Activated CD4-positive, alpha-beta T cell treated with anti-CD3 and anti-CD28 coated beads for 36 hours (primary cell): ENCODE results near the gene B9D2. TPM values are rescaled to one million over a fixed set of nuclear protein-coding genes. Genes with fewer than 3 reads are reported as not detected.
A peak's percentile ranks its signal among the peaks of the same experiment; 100 is the strongest.

Experiments
- ATAC-seq: fragments of 200-7000 bp; cut with Tn5 transposase; one replicate; pipeline ENCODE4 v1.10.0; 2021; ENCODE audit warnings: mild to moderate bottlenecking, moderate library complexity
- CTCF ChIA-PET: fragments of 350-600 bp; sonication (Branson Sonifier 250); formaldehyde crosslinking; loops from one replicate; lab custom pipeline; 2021; ENCODE audit warnings: antibody characterized with exemption; lab: Charles Lee
- POLR2A ChIA-PET: fragments of 350-600 bp; sonication (Branson Sonifier 250); formaldehyde crosslinking; loops from one replicate; lab custom pipeline; 2021; ENCODE audit warnings: antibody characterized with exemption, inconsistent platforms; lab: Charles Lee
- DNase-seq: peaks from one replicate; pipeline ENCODE4 v3.0.0-alpha.2; 2020
- H3K27ac Mint-ChIP-seq: one replicate; pipeline ENCODE4 v1.8.0; 2021; ENCODE audit warnings: mixed read lengths
- H3K27me3 Mint-ChIP-seq: one replicate; pipeline ENCODE4 v1.8.0; 2021; ENCODE audit warnings: mixed read lengths
- H3K36me3 Mint-ChIP-seq: one replicate; pipeline ENCODE4 v1.8.0; 2021; ENCODE audit warnings: low read depth, mixed read lengths
- H3K4me1 Mint-ChIP-seq: one replicate; pipeline ENCODE4 v1.8.0; 2021; ENCODE audit warnings: mixed read lengths
- H3K4me3 Mint-ChIP-seq: one replicate; pipeline ENCODE4 v1.8.0; 2021; ENCODE audit warnings: mild to moderate bottlenecking, moderate library complexity, mixed read lengths
- H3K9me3 Mint-ChIP-seq: one replicate; pipeline ENCODE4 v1.8.0; 2021; ENCODE audit warnings: low read depth, mixed read lengths
- intact Hi-C, 2 experiments: fragments of 100-400 bp; cut with DNase I in 1 of 2; cut with micrococcal nuclease in 1 of 2; formaldehyde crosslinking; loops; one replicate each; pipeline versions ENCODE4 v1.14.2 to v1.15.1; 2022 to 2024; cut with DNase I, micrococcal nuclease
- total RNA-seq, 2 experiments: library from RNA; stranded (reverse); gene quantifications; one replicate each; pipeline ENCODE4 v1.2.3, GENCODE V29; 2021

B9D2 gene
- total RNA-seq, 2 experiments from 2014 or later: 4.0 to 5.2 TPM

GRCh38 chr19:41344162-41344561 lies 19.8 kb downstream of the B9D2 start:
- H3K4me1 Mint-ChIP-seq: peaks cover 34% of the 10 kb centered on the region
- H3K36me3 Mint-ChIP-seq: peaks cover 58% of the 10 kb centered on the region
- no peaks in the 10 kb centered on the region for H3K9me3 Mint-ChIP-seq

DNA sequence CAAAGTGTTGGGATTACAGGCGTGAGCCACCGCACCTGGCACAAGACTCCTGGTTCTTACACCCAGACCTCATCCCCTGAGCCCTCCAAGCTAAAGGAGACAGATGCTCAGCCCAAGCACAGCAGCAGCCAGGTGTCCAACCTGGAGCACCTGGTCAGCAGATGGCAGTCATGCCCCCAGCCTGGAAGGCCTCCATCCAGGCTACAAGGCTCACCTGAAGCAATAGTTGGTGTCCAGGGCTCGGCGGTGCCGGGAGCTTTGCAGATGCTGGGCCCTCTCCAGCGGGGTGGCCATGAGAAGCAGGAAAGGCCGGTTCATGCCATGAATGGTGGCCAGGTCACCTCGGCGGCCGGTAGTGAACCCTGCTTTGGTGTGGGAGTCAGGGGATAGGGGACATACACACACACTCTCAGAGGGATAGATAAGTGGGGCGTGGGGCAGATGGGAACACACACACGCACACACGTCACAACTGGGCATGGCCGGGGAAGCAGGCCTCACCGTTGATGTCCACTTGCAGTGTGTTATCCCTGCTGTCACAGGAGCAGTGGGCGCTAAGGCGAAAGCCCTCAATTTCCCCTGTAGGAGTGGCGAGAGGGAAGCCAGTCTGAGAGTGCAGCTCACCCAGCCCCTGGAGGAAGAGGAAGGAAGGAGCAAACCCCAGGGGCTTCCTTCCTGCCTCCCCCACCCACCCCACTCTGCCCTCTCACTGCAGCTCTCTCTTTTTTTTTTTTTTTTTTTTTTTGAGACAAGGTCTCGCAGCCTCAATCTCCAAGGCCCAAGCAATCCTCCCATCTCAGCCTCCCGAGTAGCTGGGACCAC lies 22.1 kb downstream of the B9D2 start:
- Mint-ChIP-seq H3K4me3 (no peak overlapping the region), H3K36me3 (peaks cover 56% of the 10 kb centered on the region), H3K27ac (no peak overlapping the region)

More at GRCh38 chr19:41344162-41344561, 19.8 kb downstream of the B9D2 start:
- DNase-seq (no peak), ATAC-seq (no peak)
- ChIA-PET CTCF (no interaction called here), POLR2A (no interaction called here)
- Mint-ChIP-seq H3K27me3 (no peaks in the 10 kb centered on the region), H3K4me3 (no peak overlapping the region), H3K27ac (peak overlapping the region; percentile 65)
- intact Hi-C loops: no loop called here

DNA sequence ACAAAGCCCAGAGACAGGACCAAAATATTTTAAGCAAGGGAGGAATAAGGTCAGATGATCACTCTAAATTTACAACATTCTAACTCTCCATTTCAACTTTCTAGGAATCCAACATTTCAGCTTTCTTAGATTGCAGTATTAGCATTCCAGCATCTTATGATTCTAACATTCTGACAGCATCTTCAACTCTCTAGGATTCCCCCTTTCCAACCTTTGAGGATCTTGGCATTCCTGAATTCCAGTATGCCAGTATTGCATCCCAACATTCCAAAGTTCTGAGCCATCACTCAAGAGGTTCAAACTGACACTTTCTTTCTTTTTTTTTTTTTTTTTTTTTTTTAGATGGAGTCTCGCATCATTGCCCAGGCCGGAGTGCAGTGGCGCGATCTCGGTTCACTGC lies 24.0 kb downstream of the B9D2 start:
- ChIA-PET POLR2A (no interaction called here), CTCF (no interaction called here)
- intact Hi-C loops: no loop called here
- Mint-ChIP-seq H3K4me1 (peaks cover 30% of the 10 kb centered on the region), H3K36me3 (peaks cover 61% of the 10 kb centered on the region), H3K4me3 (no peak overlapping the region), H3K9me3 (no peaks in the 10 kb centered on the region), H3K27me3 (no peaks in the 10 kb centered on the region), H3K27ac (no peak overlapping the region)
- ATAC-seq (no peak), DNase-seq (no peak)

More for the DNA sequence above, 22.1 kb downstream of the B9D2 start:
- no peak for ATAC-seq
- H3K27me3 Mint-ChIP-seq: no peaks in the 10 kb centered on the region
- no peak for DNase-seq
- CTCF ChIA-PET: no interaction called here
- no peaks in the 10 kb centered on the region for H3K9me3 Mint-ChIP-seq
- peaks cover 30% of the 10 kb centered on the region for H3K4me1 Mint-ChIP-seq
- POLR2A ChIA-PET: interaction anchor here (0.6 to 0.7 kb wide), 3 partner anchors 9 to 60 kb away, joined by 3 to 6 read pairs (median 3); no protein-coding TSS in a partner anchor
- intact Hi-C loops: no loop called here

DNA sequence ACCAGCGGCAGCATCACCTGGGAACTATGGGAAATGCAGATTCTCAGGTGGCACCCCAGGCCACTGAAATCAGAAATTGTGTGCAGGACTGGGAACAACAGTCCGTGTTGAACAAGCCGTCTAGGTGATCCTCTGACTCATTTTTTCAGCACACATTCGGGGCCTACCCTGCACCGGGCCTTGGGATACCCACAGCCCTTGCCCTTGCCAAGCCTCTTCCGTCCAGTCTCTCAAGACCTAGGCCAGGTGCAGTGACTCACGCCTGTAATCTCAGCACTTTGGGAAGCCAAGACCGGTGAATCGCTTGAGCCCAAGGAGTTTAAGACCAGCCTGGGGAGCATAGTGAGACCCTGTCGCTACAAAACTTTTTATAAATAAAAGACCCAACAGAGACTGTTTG lies 28.5 kb downstream of the B9D2 start:
- no peak for ATAC-seq
- Mint-ChIP-seq H3K27me3 (no peaks in the 10 kb centered on the region), H3K4me3 (no peak overlapping the region), H3K4me1 (peaks cover 20% of the 10 kb centered on the region), H3K36me3 (peaks cover 57% of the 10 kb centered on the region), H3K27ac (no peak overlapping the region), H3K9me3 (no peaks in the 10 kb centered on the region)
- intact Hi-C loops: no loop called here
- DNase-seq: no peak
- POLR2A ChIA-PET: no interaction called here
- CTCF ChIA-PET: interaction anchor here (0.8 kb wide), 1 partner anchor 13 kb away, joined by 5 read pairs; no protein-coding TSS in a partner anchor

- no peaks in the 10 kb centered on the region for H3K9me3 Mint-ChIP-seq
- DNase-seq (no peak), ATAC-seq (peak; percentile 36)
- H3K4me1 Mint-ChIP-seq: peaks cover 22% of the 10 kb centered on the region
- H3K36me3 Mint-ChIP-seq: peaks cover 54% of the 10 kb centered on the region
- no peak overlapping the region for H3K4me3 Mint-ChIP-seq
- no peaks in the 10 kb centered on the region for H3K27me3 Mint-ChIP-seq
- intact Hi-C loops: no loop called here
- CTCF ChIA-PET: interaction anchor here (0.6 kb wide), 1 partner anchor 268 kb away, joined by 3 read pairs; no protein-coding TSS in a partner anchor
- POLR2A ChIA-PET: interaction anchor here (0.6 kb wide), 1 partner anchor 17 kb away, joined by 6 read pairs; no protein-coding TSS in a partner anchor
- H3K27ac Mint-ChIP-seq: peak overlapping the region; percentile 70
These were observed 29.2 kb downstream of the B9D2 start for GRCh38 chr19:41334793-41335192.

DNA sequence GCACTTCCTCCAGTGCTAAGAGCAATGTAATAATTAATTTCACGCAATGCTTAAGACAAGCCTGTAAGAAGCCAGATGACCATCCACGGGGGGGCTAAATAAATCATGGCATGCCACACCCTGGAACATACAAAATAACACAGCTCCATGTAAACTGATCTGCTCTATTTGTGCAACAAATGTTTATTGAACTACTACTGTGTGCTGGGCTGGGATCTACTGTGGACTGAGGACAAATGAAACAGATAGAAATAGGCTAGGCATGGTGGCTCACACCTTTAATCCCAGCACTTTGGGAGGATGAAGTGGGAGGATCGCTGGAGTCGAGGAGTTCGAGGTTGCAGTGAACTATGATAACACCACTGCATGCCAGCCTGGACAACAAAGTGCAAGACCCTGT lies 31.5 kb downstream of the B9D2 start:
- Mint-ChIP-seq H3K27me3 (no peaks in the 10 kb centered on the region), H3K27ac (no peak overlapping the region), H3K36me3 (peaks cover 59% of the 10 kb centered on the region), H3K4me3 (no peak overlapping the region), H3K4me1 (peaks cover 35% of the 10 kb centered on the region), H3K9me3 (no peaks in the 10 kb centered on the region)
- POLR2A ChIA-PET: interaction anchor here (0.8 kb wide), 1 partner anchor 9 kb away, joined by 6 read pairs; no protein-coding TSS in a partner anchor
- intact Hi-C loops: no loop called here
- CTCF ChIA-PET: no interaction called here
- ATAC-seq: no peak
- no peak for DNase-seq

DNA sequence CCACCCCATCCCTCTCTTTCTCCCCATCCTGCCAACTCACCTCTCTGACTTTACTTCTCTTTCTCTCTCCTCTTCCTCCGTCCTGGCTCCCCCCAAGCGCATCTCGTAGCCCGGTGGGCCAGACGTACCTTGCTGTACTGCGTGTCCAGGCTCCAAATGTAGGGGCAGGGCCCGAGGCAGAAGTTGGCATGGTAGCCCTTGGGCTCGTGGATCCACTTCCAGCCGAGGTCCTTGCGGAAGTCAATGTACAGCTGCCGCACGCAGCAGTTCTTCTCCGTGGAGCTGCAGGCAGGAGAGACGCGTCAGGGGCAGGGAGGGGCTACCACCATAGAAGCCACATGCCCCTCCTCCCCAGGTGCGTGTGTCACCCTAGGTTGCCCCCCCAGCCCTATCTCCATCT lies 31.9 kb downstream of the B9D2 start:
- Mint-ChIP-seq H3K4me1 (peaks cover 36% of the 10 kb centered on the region), H3K27ac (no peak overlapping the region), H3K4me3 (no peak overlapping the region), H3K9me3 (no peaks in the 10 kb centered on the region), H3K27me3 (no peaks in the 10 kb centered on the region), H3K36me3 (peaks cover 58% of the 10 kb centered on the region)
- ChIA-PET CTCF (no interaction called here), POLR2A (no interaction called here)
- intact Hi-C loops: no loop called here
- no peak for DNase-seq
- ATAC-seq: no peak

- H3K27ac Mint-ChIP-seq: no peak overlapping the region
- intact Hi-C loops: no loop called here
- H3K36me3 Mint-ChIP-seq: peaks cover 60% of the 10 kb centered on the region
- no peak for ATAC-seq
- no peaks in the 10 kb centered on the region for H3K9me3 Mint-ChIP-seq
- DNase-seq: no peak
- H3K4me1 Mint-ChIP-seq: peaks cover 45% of the 10 kb centered on the region
- no peaks in the 10 kb centered on the region for H3K27me3 Mint-ChIP-seq
- H3K4me3 Mint-ChIP-seq: no peak overlapping the region
- POLR2A ChIA-PET: no interaction called here
- CTCF ChIA-PET: no interaction called here
These were observed 32.8 kb downstream of the B9D2 start for GRCh38 chr19:41330946-41331678.

DNA sequence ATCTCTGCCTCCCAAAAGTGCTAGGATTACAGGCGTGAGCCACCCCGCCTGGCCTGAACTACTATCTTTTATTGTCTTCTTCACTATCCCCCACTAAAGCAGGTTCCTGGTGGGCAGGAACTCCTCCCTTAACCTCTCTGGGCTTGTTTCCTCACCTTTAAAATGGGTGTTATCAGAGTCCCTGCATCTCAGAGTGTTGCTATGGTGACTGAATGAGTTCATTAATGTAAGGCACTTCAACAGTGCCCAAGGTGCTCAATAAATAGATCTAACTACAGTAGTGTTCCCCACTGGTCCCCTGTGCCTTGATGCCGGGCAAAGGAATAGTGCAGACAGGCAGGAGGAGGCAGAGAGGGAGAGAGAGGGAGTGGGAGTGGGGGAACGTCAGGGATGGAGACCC lies 33.5 kb downstream of the B9D2 start:
- ATAC-seq (no peak), DNase-seq (no peak)
- ChIA-PET CTCF (interaction anchor here (0.7 kb wide), 1 partner anchor 22 kb away, joined by 3 read pairs; no protein-coding TSS in a partner anchor), POLR2A (no interaction called here)
- peaks cover 46% of the 10 kb centered on the region for H3K4me1 Mint-ChIP-seq
- intact Hi-C loops: no loop called here
- peaks cover 58% of the 10 kb centered on the region for H3K36me3 Mint-ChIP-seq
- H3K9me3 Mint-ChIP-seq: no peaks in the 10 kb centered on the region
- H3K27ac Mint-ChIP-seq: peak overlapping the region; percentile 10
- no peak overlapping the region for H3K4me3 Mint-ChIP-seq
- H3K27me3 Mint-ChIP-seq: no peaks in the 10 kb centered on the region

DNA sequence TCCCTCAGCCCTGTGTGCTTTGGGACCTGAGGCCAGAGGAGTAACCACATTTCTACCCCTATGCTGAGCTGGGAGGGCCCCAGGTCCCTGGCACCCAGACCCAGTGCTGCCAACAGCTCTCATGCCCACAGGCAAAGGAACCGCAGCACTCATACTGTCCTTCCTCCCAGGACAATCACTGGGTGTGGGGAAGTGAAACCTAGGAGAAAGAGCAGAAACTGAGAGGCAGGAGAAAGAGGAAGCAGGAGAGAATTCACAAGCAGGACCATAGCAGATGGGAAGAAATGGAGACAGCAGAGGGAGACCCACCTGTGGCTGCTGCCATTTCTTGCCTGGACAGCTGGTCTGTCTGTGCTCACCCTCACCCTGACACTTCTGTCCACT lies 35.1 kb downstream of the B9D2 start:
- Mint-ChIP-seq H3K36me3 (peaks cover 54% of the 10 kb centered on the region), H3K4me3 (peak overlapping the region; percentile 63), H3K9me3 (no peaks in the 10 kb centered on the region), H3K27ac (peak overlapping the region; percentile 96), H3K4me1 (peaks cover 50% of the 10 kb centered on the region), H3K27me3 (no peaks in the 10 kb centered on the region)
- DNase-seq: no peak
- ChIA-PET POLR2A (interaction anchor here (0.7 to 1.8 kb wide), 3 partner anchors 21 to 578 kb away, joined by 3 to 17 read pairs (median 3); partner anchors contain the start of gene ACTMAP), CTCF (interaction anchor here (0.6 to 2.0 kb wide), 3 partner anchors 21 to 179 kb away, joined by 3 to 9 read pairs (median 4); no protein-coding TSS in a partner anchor)
- intact Hi-C loops: loop anchor here in 1 of 2 experiments (1.0 kb wide), 1 partner anchor 22 kb away; no protein-coding TSS in a partner anchor
- no peak for ATAC-seq
